ENCODE data around the gene SMOC2.

The SMOC2 gene

GRCh38 chr6:168583126-168583525 lies 142.1 kb downstream of the SMOC2 start:
- H3K4me1 ChIP-seq (ENCODE audit: insufficient read depth, low read length): peaks cover 33% of the 10 kb centered on the region
- H3K36me3 ChIP-seq (ENCODE audit: insufficient read depth, low read length): no peaks in the 10 kb centered on the region
- H3K9me3 ChIP-seq (ENCODE audit: low read length): no peaks in the 10 kb centered on the region
- H3K9ac ChIP-seq (ENCODE audit: low read length): no peak overlapping the region
- H3K4me3 ChIP-seq (ENCODE audit: low read depth in 1 of 2, low read length in 2 of 2): no peak overlapping the region
- H3K27me3 ChIP-seq (ENCODE audit: control insufficient read depth in 1 of 2, insufficient read depth in 2 of 2, low read length in 2 of 2): no peaks in the 10 kb centered on the region
- no peak overlapping the region for H3K27ac ChIP-seq (ENCODE audit: low read depth, low read length)

GRCh38 chr6:168583821-168584220 lies 142.8 kb downstream of the SMOC2 start:
- Histone ChIP-seq H3K4me3 (ENCODE audit: low read depth in 1 of 2, low read length in 2 of 2) (no peak overlapping the region), H3K9me3 (ENCODE audit: low read length) (no peaks in the 10 kb centered on the region), H3K27me3 (ENCODE audit: control insufficient read depth in 1 of 2, insufficient read depth in 2 of 2, low read length in 2 of 2) (no peaks in the 10 kb centered on the region), H3K4me1 (ENCODE audit: insufficient read depth, low read length) (peaks cover 31% of the 10 kb centered on the region), H3K9ac (ENCODE audit: low read length) (no peak overlapping the region), H3K27ac (ENCODE audit: low read depth, low read length) (no peak overlapping the region), H3K36me3 (ENCODE audit: insufficient read depth, low read length) (no peaks in the 10 kb centered on the region)

GRCh38 chr6:168584249-168584648 lies 143.3 kb downstream of the SMOC2 start:
- Histone ChIP-seq H3K27me3 (ENCODE audit: control insufficient read depth in 1 of 2, insufficient read depth in 2 of 2, low read length in 2 of 2) (no peaks in the 10 kb centered on the region), H3K4me3 (ENCODE audit: low read depth in 1 of 2, low read length in 2 of 2) (no peak overlapping the region), H3K36me3 (ENCODE audit: insufficient read depth, low read length) (no peaks in the 10 kb centered on the region), H3K9me3 (ENCODE audit: low read length) (no peaks in the 10 kb centered on the region), H3K9ac (ENCODE audit: low read length) (no peak overlapping the region), H3K4me1 (ENCODE audit: insufficient read depth, low read length) (peaks cover 27% of the 10 kb centered on the region), H3K27ac (ENCODE audit: low read depth, low read length) (no peak overlapping the region)

GRCh38 chr6:168584671-168585070 lies 143.7 kb downstream of the SMOC2 start:
- Histone ChIP-seq H3K4me1 (ENCODE audit: insufficient read depth, low read length) (peaks cover 22% of the 10 kb centered on the region), H3K4me3 (ENCODE audit: low read depth in 1 of 2, low read length in 2 of 2) (no peak overlapping the region), H3K36me3 (ENCODE audit: insufficient read depth, low read length) (no peaks in the 10 kb centered on the region), H3K9me3 (ENCODE audit: low read length) (no peaks in the 10 kb centered on the region), H3K27ac (ENCODE audit: low read depth, low read length) (no peak overlapping the region), H3K27me3 (ENCODE audit: control insufficient read depth in 1 of 2, insufficient read depth in 2 of 2, low read length in 2 of 2) (no peaks in the 10 kb centered on the region), H3K9ac (ENCODE audit: low read length) (no peak overlapping the region)

- Histone ChIP-seq H3K4me3 (ENCODE audit: low read depth in 1 of 2, low read length in 2 of 2) (no peak overlapping the region), H3K27me3 (ENCODE audit: control insufficient read depth in 1 of 2, insufficient read depth in 2 of 2, low read length in 2 of 2) (no peaks in the 10 kb centered on the region), H3K27ac (ENCODE audit: low read depth, low read length) (no peak overlapping the region), H3K9me3 (ENCODE audit: low read length) (no peaks in the 10 kb centered on the region), H3K4me1 (ENCODE audit: insufficient read depth, low read length) (peaks cover 19% of the 10 kb centered on the region), H3K9ac (ENCODE audit: low read length) (no peak overlapping the region), H3K36me3 (ENCODE audit: insufficient read depth, low read length) (no peaks in the 10 kb centered on the region)
Measured at GRCh38 chr6:168585441-168585840, 144.5 kb downstream of the SMOC2 start.

- H3K9ac ChIP-seq (ENCODE audit: low read length): no peak overlapping the region
- H3K27ac ChIP-seq (ENCODE audit: low read depth, low read length): no peak overlapping the region
- no peaks in the 10 kb centered on the region for H3K36me3 ChIP-seq (ENCODE audit: insufficient read depth, low read length)
- H3K4me3 ChIP-seq (ENCODE audit: low read depth in 1 of 2, low read length in 2 of 2): no peak overlapping the region
- H3K4me1 ChIP-seq (ENCODE audit: insufficient read depth, low read length): peaks cover 7% of the 10 kb centered on the region
- no peaks in the 10 kb centered on the region for H3K9me3 ChIP-seq (ENCODE audit: low read length)
- H3K27me3 ChIP-seq (ENCODE audit: control insufficient read depth in 1 of 2, insufficient read depth in 2 of 2, low read length in 2 of 2): no peaks in the 10 kb centered on the region
Measured at GRCh38 chr6:168589275-168589674, 148.3 kb downstream of the SMOC2 start.

GRCh38 chr6:168590406-168590805 lies 149.4 kb downstream of the SMOC2 start:
- H3K27me3 ChIP-seq (ENCODE audit: control insufficient read depth in 1 of 2, insufficient read depth in 2 of 2, low read length in 2 of 2): no peaks in the 10 kb centered on the region
- H3K4me3 ChIP-seq (ENCODE audit: low read depth in 1 of 2, low read length in 2 of 2): no peak overlapping the region
- H3K27ac ChIP-seq (ENCODE audit: low read depth, low read length): no peak overlapping the region
- H3K9ac ChIP-seq (ENCODE audit: low read length): no peak overlapping the region
- H3K36me3 ChIP-seq (ENCODE audit: insufficient read depth, low read length): no peaks in the 10 kb centered on the region
- H3K9me3 ChIP-seq (ENCODE audit: low read length): no peaks in the 10 kb centered on the region
- H3K4me1 ChIP-seq (ENCODE audit: insufficient read depth, low read length): no peaks in the 10 kb centered on the region

- H3K36me3 ChIP-seq (ENCODE audit: insufficient read depth, low read length): no peaks in the 10 kb centered on the region
- H3K27ac ChIP-seq (ENCODE audit: low read depth, low read length): no peak overlapping the region
- no peaks in the 10 kb centered on the region for H3K9me3 ChIP-seq (ENCODE audit: low read length)
- H3K4me3 ChIP-seq (ENCODE audit: low read depth in 1 of 2, low read length in 2 of 2): no peak overlapping the region
- no peak overlapping the region for H3K9ac ChIP-seq (ENCODE audit: low read length)
- no peaks in the 10 kb centered on the region for H3K4me1 ChIP-seq (ENCODE audit: insufficient read depth, low read length)
- H3K27me3 ChIP-seq (ENCODE audit: control insufficient read depth in 1 of 2, insufficient read depth in 2 of 2, low read length in 2 of 2): no peaks in the 10 kb centered on the region
Measured at GRCh38 chr6:168596344-168596743, 155.4 kb downstream of the SMOC2 start.

GRCh38 chr6:168597471-168597875 lies 156.5 kb downstream of the SMOC2 start:
- H3K9me3 ChIP-seq (ENCODE audit: low read length): no peaks in the 10 kb centered on the region

GRCh38 chr6:168598251-168599117 lies 157.5 kb downstream of the SMOC2 start:
- no peaks in the 10 kb centered on the region for H3K9me3 ChIP-seq (ENCODE audit: low read length)
- no peaks in the 10 kb centered on the region for H3K4me1 ChIP-seq (ENCODE audit: insufficient read depth, low read length)
- no peak overlapping the region for H3K4me3 ChIP-seq (ENCODE audit: low read depth in 1 of 2, low read length in 2 of 2)
- H3K36me3 ChIP-seq (ENCODE audit: insufficient read depth, low read length): no peaks in the 10 kb centered on the region
- no peak overlapping the region for H3K27ac ChIP-seq (ENCODE audit: low read depth, low read length)
- no peaks in the 10 kb centered on the region for H3K27me3 ChIP-seq (ENCODE audit: control insufficient read depth in 1 of 2, insufficient read depth in 2 of 2, low read length in 2 of 2)
- no peak overlapping the region for H3K9ac ChIP-seq (ENCODE audit: low read length)

More at GRCh38 chr6:168597471-168597875, 156.5 kb downstream of the SMOC2 start:
- no peak overlapping the region for H3K4me3 ChIP-seq (ENCODE audit: low read depth in 1 of 2, low read length in 2 of 2)
- H3K9ac ChIP-seq (ENCODE audit: low read length): no peak overlapping the region
- H3K27me3 ChIP-seq (ENCODE audit: control insufficient read depth in 1 of 2, insufficient read depth in 2 of 2, low read length in 2 of 2): no peaks in the 10 kb centered on the region
- H3K27ac ChIP-seq (ENCODE audit: low read depth, low read length): no peak overlapping the region
- no peaks in the 10 kb centered on the region for H3K36me3 ChIP-seq (ENCODE audit: insufficient read depth, low read length)
- H3K4me1 ChIP-seq (ENCODE audit: insufficient read depth, low read length): no peaks in the 10 kb centered on the region

- no peaks in the 10 kb centered on the region for H3K27me3 ChIP-seq (ENCODE audit: control insufficient read depth in 1 of 2, insufficient read depth in 2 of 2, low read length in 2 of 2)
- no peaks in the 10 kb centered on the region for H3K9me3 ChIP-seq (ENCODE audit: low read length)
- H3K36me3 ChIP-seq (ENCODE audit: insufficient read depth, low read length): no peaks in the 10 kb centered on the region
- H3K9ac ChIP-seq (ENCODE audit: low read length): no peak overlapping the region
- no peak overlapping the region for H3K27ac ChIP-seq (ENCODE audit: low read depth, low read length)
- H3K4me1 ChIP-seq (ENCODE audit: insufficient read depth, low read length): no peaks in the 10 kb centered on the region
- H3K4me3 ChIP-seq (ENCODE audit: low read depth in 1 of 2, low read length in 2 of 2): no peak overlapping the region
Measured at GRCh38 chr6:168599118-168599494, 158.1 kb downstream of the SMOC2 start.

GRCh38 chr6:168599769-168600330 lies 158.9 kb downstream of the SMOC2 start:
- Histone ChIP-seq H3K9me3 (ENCODE audit: low read length) (no peaks in the 10 kb centered on the region), H3K27me3 (ENCODE audit: control insufficient read depth in 1 of 2, insufficient read depth in 2 of 2, low read length in 2 of 2) (no peaks in the 10 kb centered on the region), H3K27ac (ENCODE audit: low read depth, low read length) (no peak overlapping the region), H3K36me3 (ENCODE audit: insufficient read depth, low read length) (no peaks in the 10 kb centered on the region), H3K4me3 (ENCODE audit: low read depth in 1 of 2, low read length in 2 of 2) (no peak overlapping the region), H3K4me1 (ENCODE audit: insufficient read depth, low read length) (no peaks in the 10 kb centered on the region), H3K9ac (ENCODE audit: low read length) (no peak overlapping the region)
